Pancreas (tissue), 10 donors: Measurements from ENCODE around the gene PMEPA1. TPM values are rescaled to one million over a fixed set of nuclear protein-coding genes. Genes with fewer than 3 reads are reported as not detected.

Experiments used
- ATAC-seq, 4 donors: fragments of 200-7000 bp; cut with Tn5 transposase; one replicate each; pipeline versions ENCODE4 v1.8.0 to v1.9.1; 2020; ENCODE audit warnings: mild to moderate bottlenecking in 4 of 4, moderate library complexity in 4 of 4
- DNase-seq, 6 donors: peaks; one replicate each; pipeline ENCODE4 v3.0.0-alpha.2; 2020
- FAIRE-seq: peaks from 2 replicates; lab custom pipeline; 2012; peaks lifted over from hg19 to GRCh38; lab: Jason Lieb, UNC
- H3K27ac ChIP-seq, 4 donors: fragments of 200-600 bp; sonication (generic); 1 replicate in 3 of 4; 2 replicates in 1 of 4; pipeline versions ENCODE4 v1.5.0 to v1.8.0; 2020
- H3K27me3 ChIP-seq, 4 donors: fragments of 200-600 bp; one replicate each; pipeline ENCODE4 v1.8.0; 2021
- H3K36me3 ChIP-seq, 3 donors: fragments of 200-600 bp; sonication (generic) in 1 of 3; one replicate each; pipeline versions ENCODE4 v1.5.0 to v1.8.0; 2020 to 2021
- H3K4me1 ChIP-seq, 3 donors: fragments of 200-600 bp; one replicate each; pipeline ENCODE4 v1.8.0; 2021
- H3K4me3 ChIP-seq, 4 donors: fragments of 200-600 bp; sonication (generic) in 2 of 4; one replicate each; pipeline versions ENCODE4 v1.5.0 to v1.8.0; 2020 to 2021
- H3K9me3 ChIP-seq, 4 donors: fragments of 200-600 bp; one replicate each; pipeline ENCODE4 v1.8.0; 2021
- WGBS, 2 donors: extraction: QIAGEN DNeasy Blood & Tissue Kit; methylation state at CpG; one replicate each; pipeline ENCODE4 v1.1.7; 2013; 5-methylcytosine and 5-hydroxymethylcytosine counted together
- intact Hi-C, 3 donors: fragments of 100-400 bp; cut with DNase I; formaldehyde crosslinking; loops; one replicate each; pipeline versions ENCODE4 v1.11.1 to v1.14.2; 2022
- polyA plus RNA-seq, 2 donors: library from polyadenylated mRNA; stranded (reverse); fragments of 200-250 nt; gene quantifications; one replicate each; pipeline ENCODE4 v1.2.3, GENCODE V29; 2013
- total RNA-seq, 6 donors: library from RNA; stranded (reverse); fragmentation: NEBNext Ultra II Directional in 4 of 6; extraction: Animal tissue kit (Norgen Biotek cat#: 25700) in 4 of 6; gene quantifications; one replicate each; pipeline versions ENCODE4 v1.2.1 to v1.2.4, GENCODE V29; 2021 to 2023
- TF ChIP-seq, protein P1 (sequence below), 4 donors: fragments of 200-600 bp; sonication (generic) in 3 of 4; IDR thresholded peaks; one replicate each; pipeline versions ENCODE4 v1.5.0 to v1.8.0; 2021; ENCODE audit warnings: antibody characterized with exemption in 4 of 4
- donor health status: healthy with polysubstance abuse.
- donor health status: DM: no; HTN: no; CAD: no; lungs with moderate emphysema.
- donor health status: DM: no; HTN: no; CAD: no.
- donor health status: control.
- donor health status: control.
- donor health status: Bipolar disorder and iron deficiency.
- donor health status: DM: yes; HTN: yes; CAD: no.
- donor health status: DM: no; HTN: no; CAD: no.
- donor health status: DM: no; HTN: no; CAD: no.
- donor health status: DM: yes; HTN: yes; CAD: no.

PMEPA1 gene
- total and polyA plus RNA-seq, 8 donors, result 24.8 to 98.2 (median 33.6) TPM

DNA sequence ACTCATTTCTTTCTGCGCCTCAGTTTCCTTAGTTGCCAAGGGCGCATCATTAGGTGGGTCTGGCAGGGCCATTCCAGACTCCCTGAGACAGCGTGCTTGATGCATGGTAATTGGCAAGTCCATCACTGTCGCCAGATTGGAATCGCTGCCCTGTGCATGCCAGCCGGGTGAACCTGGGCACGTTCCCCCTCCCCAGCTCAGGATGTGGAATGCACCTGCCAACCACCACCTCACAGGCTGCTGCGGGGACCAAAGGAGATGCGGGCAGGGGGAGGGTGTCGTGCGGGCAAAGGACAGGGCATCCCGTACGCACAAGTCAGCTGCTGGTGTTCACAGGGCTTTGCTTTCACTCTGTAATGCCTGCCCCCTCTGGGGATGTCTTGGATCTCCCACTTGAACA is 36.4 kb upstream of the PMEPA1 start:
- intact Hi-C loops, result no loop called here
- H3K4me1 ChIP-seq, result peaks cover 0 to 15% (median 10%) of the 10 kb centered on the region in 3 donors
- H3K9me3 ChIP-seq, result no peaks in the 10 kb centered on the region
- H3K4me3 ChIP-seq, result no peak overlapping the region
- FAIRE-seq (no peak), DNase-seq (peak in 1 of 6 donors; percentile 29), ATAC-seq (no peak)
- H3K36me3 ChIP-seq, result no peaks in the 10 kb centered on the region
- no peaks in the 10 kb centered on the region for H3K27me3 ChIP-seq
- TF ChIP-seq, protein P1, sequence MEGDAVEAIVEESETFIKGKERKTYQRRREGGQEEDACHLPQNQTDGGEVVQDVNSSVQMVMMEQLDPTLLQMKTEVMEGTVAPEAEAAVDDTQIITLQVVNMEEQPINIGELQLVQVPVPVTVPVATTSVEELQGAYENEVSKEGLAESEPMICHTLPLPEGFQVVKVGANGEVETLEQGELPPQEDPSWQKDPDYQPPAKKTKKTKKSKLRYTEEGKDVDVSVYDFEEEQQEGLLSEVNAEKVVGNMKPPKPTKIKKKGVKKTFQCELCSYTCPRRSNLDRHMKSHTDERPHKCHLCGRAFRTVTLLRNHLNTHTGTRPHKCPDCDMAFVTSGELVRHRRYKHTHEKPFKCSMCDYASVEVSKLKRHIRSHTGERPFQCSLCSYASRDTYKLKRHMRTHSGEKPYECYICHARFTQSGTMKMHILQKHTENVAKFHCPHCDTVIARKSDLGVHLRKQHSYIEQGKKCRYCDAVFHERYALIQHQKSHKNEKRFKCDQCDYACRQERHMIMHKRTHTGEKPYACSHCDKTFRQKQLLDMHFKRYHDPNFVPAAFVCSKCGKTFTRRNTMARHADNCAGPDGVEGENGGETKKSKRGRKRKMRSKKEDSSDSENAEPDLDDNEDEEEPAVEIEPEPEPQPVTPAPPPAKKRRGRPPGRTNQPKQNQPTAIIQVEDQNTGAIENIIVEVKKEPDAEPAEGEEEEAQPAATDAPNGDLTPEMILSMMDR (IDR thresholded peaks at IDR 0.05), result no peak
- WGBS, 2 donors, result 81 to 83% methylated on average over 13 of the region's 13 CpGs
- H3K27ac ChIP-seq, result no peak overlapping the region

DNA sequence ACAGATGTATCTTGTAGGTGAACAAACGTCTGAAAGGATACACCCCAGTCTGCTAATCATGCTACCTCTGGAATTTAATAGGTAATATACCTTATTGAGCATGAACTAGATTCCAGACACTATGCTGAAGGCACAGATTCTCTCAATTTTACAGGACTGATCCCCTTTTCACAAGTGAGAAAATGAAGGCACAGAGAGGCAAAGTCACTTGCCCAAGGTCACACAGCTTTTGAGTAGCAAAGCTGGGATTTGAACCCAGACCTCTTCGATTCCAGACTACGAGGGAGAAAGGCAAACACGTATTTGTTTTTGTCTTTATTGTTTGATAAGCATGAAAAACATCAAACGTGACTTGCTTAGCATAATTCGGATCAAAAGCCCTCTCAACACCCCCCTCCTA is 34.4 kb upstream of the PMEPA1 start:
- Histone ChIP-seq H3K27ac (no peak overlapping the region), H3K4me3 (no peak overlapping the region), H3K36me3 (no peaks in the 10 kb centered on the region), H3K4me1 (peaks cover 0 to 14% (median 10%) of the 10 kb centered on the region in 3 donors), H3K27me3 (no peaks in the 10 kb centered on the region), H3K9me3 (no peaks in the 10 kb centered on the region)
- intact Hi-C loops, result no loop called here
- TF ChIP-seq, protein P1 (IDR thresholded peaks at IDR 0.05), result no peak
- WGBS, 2 donors, result 68% methylated on average over 6 of the region's 6 CpGs
- ATAC-seq, result no peak
- no peak for FAIRE-seq
- no peak for DNase-seq

DNA sequence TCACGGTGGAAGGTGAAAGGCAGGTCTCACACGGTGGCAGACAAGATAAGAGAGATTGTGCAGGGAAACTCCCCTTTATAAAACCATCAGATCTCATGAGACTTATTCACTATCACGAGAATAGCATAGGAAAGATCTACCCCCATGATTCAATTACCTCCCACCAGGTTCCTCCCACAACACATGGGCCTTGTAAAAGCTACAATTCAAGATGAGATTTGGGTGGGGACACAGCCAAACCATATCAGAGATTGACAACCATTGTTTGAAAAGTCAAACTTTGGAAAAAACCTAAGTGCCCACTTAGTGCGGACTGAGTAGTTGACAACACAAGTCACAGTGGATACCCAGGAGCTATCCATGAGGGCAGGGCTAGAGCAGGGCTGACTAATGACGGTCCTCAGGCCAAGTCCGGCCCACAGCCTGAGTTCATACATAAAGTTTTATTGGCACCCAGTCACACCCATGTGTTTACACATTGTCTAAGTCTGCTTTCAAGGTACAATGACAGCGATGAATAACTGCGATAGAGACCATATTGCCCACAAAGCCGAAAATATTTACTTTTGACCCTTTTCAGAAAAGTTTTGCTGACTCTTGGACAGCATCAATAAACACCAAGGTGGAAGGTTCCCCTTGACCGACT is 33.8 kb upstream of the PMEPA1 start:
- WGBS, 2 donors, result 66 to 68% methylated on average over 10 of the region's 10 CpGs
- peak in 1 of 6 donors; percentile 7 for DNase-seq

DNA sequence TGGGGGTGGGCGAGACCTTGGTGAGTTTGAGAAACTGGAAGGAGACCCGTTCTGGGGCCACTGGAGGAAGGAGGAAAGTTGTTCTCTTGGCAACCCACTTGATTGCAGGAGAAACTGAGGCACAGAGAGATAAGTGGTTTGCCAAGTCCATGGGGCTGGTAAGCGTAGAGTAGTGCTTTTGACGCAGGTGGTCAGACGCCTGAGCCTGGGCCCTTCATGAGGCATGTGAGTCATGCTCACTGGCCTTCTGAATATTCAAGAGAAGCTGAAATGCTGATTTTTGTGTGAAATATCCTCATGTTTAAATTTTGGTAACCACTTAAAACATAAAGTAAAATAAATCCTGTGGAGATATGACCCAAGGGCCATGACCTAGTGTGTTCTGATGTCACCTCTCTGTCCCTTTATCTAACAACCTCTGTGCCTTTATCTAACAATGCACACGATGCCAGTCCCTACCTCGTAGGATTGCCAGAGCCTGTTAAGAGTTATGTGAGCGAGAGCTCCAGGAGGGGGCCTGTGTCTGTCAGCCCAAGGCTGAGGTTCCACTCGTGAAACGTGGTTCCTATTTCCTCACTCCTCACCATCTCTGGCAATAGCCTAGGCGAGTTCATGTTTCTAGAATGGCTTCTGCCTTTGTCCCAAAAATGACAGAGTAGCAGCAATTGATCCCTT is 32.8 kb upstream of the PMEPA1 start:
- H3K36me3 ChIP-seq, result no peaks in the 10 kb centered on the region
- ATAC-seq (no peak), FAIRE-seq (no peak), DNase-seq (peak in 1 of 6 donors; percentile 26)
- H3K4me1 ChIP-seq, result peaks cover 0 to 9% (median 0%) of the 10 kb centered on the region in 3 donors
- no peaks in the 10 kb centered on the region for H3K27me3 ChIP-seq
- H3K27ac ChIP-seq, result no peak overlapping the region
- H3K4me3 ChIP-seq, result no peak overlapping the region
- WGBS, 2 donors, result 54 to 61% methylated on average over 11 of the region's 11 CpGs
- H3K9me3 ChIP-seq, result no peaks in the 10 kb centered on the region
- TF ChIP-seq, protein P1 (IDR thresholded peaks at IDR 0.05), result no peak
- intact Hi-C loops, result no loop called here

More for the DNA sequence above, 33.8 kb upstream of the PMEPA1 start:
- H3K27ac ChIP-seq, result no peak overlapping the region
- H3K4me1 ChIP-seq, result peaks cover 0 to 8% (median 7%) of the 10 kb centered on the region in 3 donors
- no peak for FAIRE-seq
- ATAC-seq, result no peak
- H3K27me3 ChIP-seq, result no peaks in the 10 kb centered on the region
- no peak overlapping the region for H3K4me3 ChIP-seq
- no peaks in the 10 kb centered on the region for H3K9me3 ChIP-seq
- TF ChIP-seq, protein P1 (IDR thresholded peaks at IDR 0.05), result no peak
- no peaks in the 10 kb centered on the region for H3K36me3 ChIP-seq
- intact Hi-C loops, result no loop called here

DNA sequence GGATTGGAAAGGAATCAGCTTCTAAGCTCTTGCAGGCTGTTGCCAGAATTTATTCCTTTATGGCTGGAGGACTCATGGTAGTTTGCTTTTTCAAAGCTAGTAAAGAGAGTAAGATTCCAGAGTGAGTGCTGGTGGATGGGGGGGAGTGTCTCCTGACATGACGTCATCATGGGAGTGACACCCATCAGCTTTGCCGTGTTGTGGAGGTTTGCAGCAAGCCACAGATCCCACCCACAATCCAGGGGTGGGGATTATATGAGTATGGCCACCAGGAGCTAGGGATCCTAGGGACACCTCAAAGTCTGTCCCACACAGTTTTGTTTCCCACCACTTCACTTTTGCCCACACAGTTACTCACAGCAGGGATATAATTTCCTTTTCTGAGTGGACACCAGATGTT is 28.7 kb upstream of the PMEPA1 start:
- TF ChIP-seq, protein P1 (IDR thresholded peaks at IDR 0.05), result no peak
- Histone ChIP-seq H3K27me3 (no peaks in the 10 kb centered on the region), H3K27ac (no peak overlapping the region), H3K9me3 (no peaks in the 10 kb centered on the region), H3K36me3 (no peaks in the 10 kb centered on the region), H3K4me3 (no peak overlapping the region), H3K4me1 (peaks cover 0 to 9% (median 0%) of the 10 kb centered on the region in 3 donors)
- WGBS, 2 donors, result 20 to 23% methylated on average over 2 of the region's 2 CpGs
- FAIRE-seq, result no peak
- no peak for DNase-seq
- ATAC-seq, result peak in 2 of 4 donors; percentile 35 to 36
- intact Hi-C loops, result no loop called here
